Karpas-422 (cell line): Measurements from ENCODE around the gene ITPRID1. TPM values are rescaled to one million over a fixed set of nuclear protein-coding genes. Genes with fewer than 3 reads are reported as not detected.

Source experiments
- DNase-seq: peaks from one replicate; pipeline ENCODE4 v3.0.0-alpha.2; 2015
- H2AFZ ChIP-seq: fragments of 200-600 bp; sonication (generic); 2 replicates; pipeline ENCODE4 v1.6.1; 2014; ENCODE audit warnings: antibody characterized with exemption, low read length, mixed read lengths
- H3K27ac ChIP-seq: fragments of 200-600 bp; sonication (generic); 2 replicates; pipeline ENCODE4 v1.5.1; 2014; ENCODE audit warnings: mild to moderate bottlenecking, low read length, moderate library complexity
- H3K27me3 ChIP-seq: fragments of 200-600 bp; sonication (generic); 2 replicates; pipeline ENCODE4 v1.6.1; 2014; ENCODE audit warnings: low read length, mixed read lengths
- H3K36me3 ChIP-seq: fragments of 200-600 bp; sonication (generic); 2 replicates; pipeline ENCODE4 v1.6.1; 2014; ENCODE audit warnings: low read length, mixed read lengths; ENCODE audit not compliant: insufficient read depth
- H3K4me1 ChIP-seq: fragments of 200-600 bp; sonication (generic); 2 replicates; pipeline ENCODE4 v1.6.1; 2014; ENCODE audit warnings: mild to moderate bottlenecking, low read length, mixed read lengths
- H3K4me2 ChIP-seq: fragments of 200-600 bp; sonication (generic); 2 replicates; pipeline ENCODE4 v1.6.1; 2014; ENCODE audit warnings: low read length, low read depth, mild to moderate bottlenecking; ENCODE audit not compliant: poor library complexity, severe bottlenecking
- H3K4me3 ChIP-seq: fragments of 200-600 bp; sonication (generic); 2 replicates; pipeline ENCODE4 v1.5.1; 2014; ENCODE audit warnings: mild to moderate bottlenecking, antibody characterized with exemption, low read length, mixed read lengths
- H3K79me2 ChIP-seq: fragments of 200-600 bp; sonication (generic); 2 replicates; pipeline ENCODE4 v1.6.1; 2014; ENCODE audit warnings: mild to moderate bottlenecking, low read length, mixed read lengths
- H3K9ac ChIP-seq: fragments of 200-600 bp; sonication (generic); 2 replicates; pipeline ENCODE4 v1.6.0; 2014; ENCODE audit warnings: low read length
- H3K9me2 ChIP-seq: fragments of 200-600 bp; sonication (generic), shearing (Covaris generic); replicated peaks from 2 replicates; pipeline ENCODE4 v1.6.0; 2014; ENCODE audit warnings: mild to moderate bottlenecking, low read length, moderate library complexity; ENCODE audit not compliant: insufficient read depth
- H3K9me3 ChIP-seq: fragments of 300-700, 200-600 bp; sonication (generic); 2 replicates; pipeline ENCODE4 v1.6.1; 2014; ENCODE audit warnings: low read length, mixed read lengths
- H4K20me1 ChIP-seq: fragments of 200-600 bp; sonication (generic); 2 replicates; pipeline ENCODE4 v1.6.1; 2014; ENCODE audit warnings: mild to moderate bottlenecking, antibody characterized with exemption, low read length, low read depth; ENCODE audit not compliant: insufficient read depth
- total RNA-seq: library from RNA; depleted of rRNA; stranded (reverse); fragments of >200 nt; shearing (Covaris generic); gene quantifications from 2 replicates; pipeline ENCODE4 v1.2.3, GENCODE V29; 2014; ENCODE audit warnings: low replicate concordance

The ITPRID1 gene
- total RNA-seq, 1 experiment from 2014 or later = not detected

DNA sequence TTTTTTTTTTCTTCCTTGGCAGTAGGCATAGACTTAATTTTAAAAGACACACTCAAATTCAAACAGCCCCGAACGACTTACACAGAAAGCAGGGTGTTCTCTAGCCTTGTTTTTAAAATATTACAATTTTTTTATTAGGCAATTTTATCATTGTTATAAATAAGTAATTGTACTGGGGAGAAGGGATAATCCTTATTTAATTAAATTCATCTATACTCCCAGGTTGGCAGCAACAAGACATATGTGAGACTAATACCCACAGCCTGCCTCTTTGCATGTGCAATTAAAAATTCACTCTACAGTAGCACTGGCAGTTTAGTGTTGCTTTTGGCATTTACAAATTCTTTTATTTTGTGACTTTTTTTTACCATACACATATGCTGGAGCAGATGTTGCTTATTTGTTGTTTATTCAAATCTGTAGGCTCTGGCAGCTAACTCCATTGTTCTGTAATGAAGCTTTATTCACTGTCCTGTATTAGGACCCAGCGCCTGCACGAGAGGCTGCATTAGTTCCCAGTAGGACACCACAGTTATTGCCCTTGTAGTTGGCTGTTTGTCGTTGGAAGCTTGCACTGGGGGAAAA is 88.2 kb downstream of the ITPRID1 start:
- Histone ChIP-seq H3K4me3 (no peak overlapping the region), H4K20me1 (no peaks in the 10 kb centered on the region), H3K27ac (no peak overlapping the region), H2AFZ (no peak overlapping the region), H3K9me3 (no peaks in the 10 kb centered on the region), H3K9me2 (no peaks in the 10 kb centered on the region), H3K4me1 (no peaks in the 10 kb centered on the region), H3K9ac (no peak overlapping the region), H3K79me2 (no peaks in the 10 kb centered on the region), H3K4me2 (no peak overlapping the region), H3K36me3 (no peaks in the 10 kb centered on the region), H3K27me3 (no peaks in the 10 kb centered on the region; the same call in 1 of the 2 replicates)
- no peak for DNase-seq

DNA sequence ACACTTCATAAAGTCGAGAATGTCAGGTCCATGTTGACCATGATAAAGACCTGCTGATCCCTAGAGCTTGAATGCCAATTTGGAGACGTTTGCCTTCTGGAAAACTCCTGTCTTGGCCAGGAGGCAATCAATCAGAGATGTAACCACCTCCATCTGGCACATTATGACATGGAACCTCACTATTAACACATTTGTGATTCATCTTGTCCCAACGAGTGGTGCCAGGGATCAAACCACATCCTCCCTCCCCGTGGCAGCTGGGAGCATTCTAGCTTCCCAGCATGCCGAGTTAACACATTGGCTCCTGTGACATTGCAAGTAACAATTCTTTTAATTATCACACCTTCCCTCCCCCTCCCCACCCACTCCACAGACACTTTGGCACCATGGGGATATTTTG is 89.2 kb downstream of the ITPRID1 start:
- Histone ChIP-seq H3K4me3 (no peak overlapping the region), H2AFZ (no peak overlapping the region), H3K27ac (no peak overlapping the region), H4K20me1 (no peaks in the 10 kb centered on the region), H3K4me1 (no peaks in the 10 kb centered on the region), H3K9me3 (no peaks in the 10 kb centered on the region), H3K27me3 (no peaks in the 10 kb centered on the region), H3K36me3 (no peaks in the 10 kb centered on the region), H3K9me2 (no peaks in the 10 kb centered on the region), H3K79me2 (no peaks in the 10 kb centered on the region), H3K4me2 (no peak overlapping the region), H3K9ac (no peak overlapping the region)
- no peak for DNase-seq

DNA sequence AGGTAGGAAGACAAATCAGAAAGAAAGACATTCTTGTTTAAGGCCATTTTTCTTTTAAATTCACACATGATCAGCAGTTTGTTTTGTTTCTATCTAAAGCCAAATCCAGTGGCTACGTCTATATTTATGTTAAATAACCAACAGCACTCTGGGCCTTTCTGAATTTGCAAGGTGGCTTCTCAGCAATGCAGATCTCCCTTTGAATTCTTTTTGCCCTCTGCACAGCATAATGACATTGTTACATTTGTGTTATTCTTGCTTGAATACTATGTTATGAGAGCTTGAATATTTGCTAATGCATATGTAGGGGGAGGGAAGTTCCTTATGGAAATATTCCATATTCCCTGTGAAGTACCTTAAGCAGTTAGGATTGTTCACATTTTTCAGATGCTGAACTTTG is 99.7 kb downstream of the ITPRID1 start:
- Histone ChIP-seq H3K9me3 (no peaks in the 10 kb centered on the region), H4K20me1 (no peaks in the 10 kb centered on the region), H3K4me1 (no peaks in the 10 kb centered on the region), H3K27me3 (no peaks in the 10 kb centered on the region), H3K4me3 (no peak overlapping the region), H3K27ac (no peak overlapping the region), H2AFZ (no peak overlapping the region), H3K4me2 (no peak overlapping the region), H3K36me3 (no peaks in the 10 kb centered on the region), H3K9ac (no peak overlapping the region), H3K9me2 (no peaks in the 10 kb centered on the region), H3K79me2 (no peaks in the 10 kb centered on the region)
- peak; percentile 19 for DNase-seq

DNA sequence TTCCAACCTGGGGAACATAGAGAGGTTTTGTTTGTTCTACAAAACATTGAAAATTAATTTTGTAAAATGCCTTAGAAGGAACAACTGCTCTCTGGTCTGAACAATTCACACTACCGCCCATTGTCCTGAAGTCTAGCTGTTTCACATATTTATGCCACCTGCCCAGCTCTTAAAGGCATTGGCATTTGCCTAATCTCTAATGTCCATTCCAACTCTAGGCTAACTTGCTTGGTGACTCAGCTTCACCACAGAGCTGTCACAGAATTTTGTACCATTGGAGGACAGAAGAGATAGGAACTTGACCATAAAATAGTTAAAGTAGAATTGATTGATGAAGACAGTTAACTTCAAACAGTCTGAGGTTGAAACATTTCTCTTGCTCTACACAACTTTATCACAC is 119.6 kb downstream of the ITPRID1 start:
- Histone ChIP-seq H2AFZ (no peak overlapping the region), H4K20me1 (no peaks in the 10 kb centered on the region), H3K36me3 (no peaks in the 10 kb centered on the region), H3K4me2 (no peak overlapping the region), H3K4me3 (no peak overlapping the region), H3K27ac (no peak overlapping the region), H3K4me1 (no peaks in the 10 kb centered on the region), H3K9me2 (no peaks in the 10 kb centered on the region), H3K27me3 (no peaks in the 10 kb centered on the region), H3K79me2 (no peaks in the 10 kb centered on the region), H3K9ac (no peak overlapping the region), H3K9me3 (no peaks in the 10 kb centered on the region)
- DNase-seq = no peak

DNA sequence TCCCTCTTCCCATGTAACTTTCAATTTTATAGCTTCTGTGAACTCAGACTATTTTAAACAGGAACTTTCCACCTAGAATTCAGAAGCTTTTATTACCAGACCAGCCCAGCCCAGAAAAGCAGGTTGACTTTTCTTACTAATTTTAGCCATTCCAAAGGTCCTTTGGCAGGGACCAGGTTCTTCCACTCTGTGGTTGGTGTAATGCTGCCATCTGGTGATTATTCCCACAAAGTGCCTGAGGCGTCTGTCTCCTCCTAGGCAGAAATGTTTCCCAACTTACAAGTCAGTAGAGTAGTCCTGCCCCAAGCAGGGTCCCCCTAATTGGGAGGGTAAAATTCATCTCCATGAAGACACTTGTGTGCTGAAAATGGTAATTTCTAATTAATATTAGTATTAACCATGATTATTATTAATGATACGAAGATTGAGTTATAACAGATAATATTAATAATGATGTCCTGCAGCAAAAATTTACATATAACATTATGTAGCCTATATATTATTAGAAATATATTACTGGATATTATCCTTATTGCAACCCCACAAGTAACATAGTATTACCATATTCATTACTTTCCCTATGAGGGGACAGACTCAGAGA is 120.1 kb downstream of the ITPRID1 start:
- DNase-seq = peak; percentile 65
- Histone ChIP-seq H3K4me3 (no peak overlapping the region), H3K4me1 (no peaks in the 10 kb centered on the region), H3K27me3 (no peaks in the 10 kb centered on the region), H3K4me2 (no peak overlapping the region), H3K9ac (no peak overlapping the region), H3K9me3 (no peaks in the 10 kb centered on the region), H3K36me3 (no peaks in the 10 kb centered on the region), H2AFZ (no peak overlapping the region), H3K9me2 (no peaks in the 10 kb centered on the region), H3K79me2 (no peaks in the 10 kb centered on the region), H3K27ac (no peak overlapping the region), H4K20me1 (no peaks in the 10 kb centered on the region)

DNA sequence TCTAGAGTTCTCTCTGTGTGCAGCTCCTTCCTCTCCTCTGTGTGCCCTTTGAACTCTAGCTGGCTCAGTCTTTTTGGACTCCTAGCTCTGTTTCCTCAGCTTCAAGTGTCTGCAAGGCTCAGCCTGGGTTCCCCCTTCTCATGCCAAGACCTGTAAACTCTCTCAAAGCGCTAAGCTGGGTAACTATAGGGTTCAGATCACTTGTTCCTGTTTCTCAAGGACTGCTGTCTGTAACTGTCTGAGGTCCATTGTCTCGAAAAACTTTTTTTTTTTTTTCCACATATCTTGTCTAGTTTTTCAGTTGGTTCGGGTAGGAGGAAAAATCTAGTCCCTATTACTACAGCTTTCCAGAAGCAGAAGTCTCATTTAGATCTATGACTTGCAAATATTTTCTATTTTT is 126.5 kb downstream of the ITPRID1 start:
- Histone ChIP-seq H3K9ac (no peak overlapping the region), H3K4me3 (no peak overlapping the region), H3K4me2 (no peak overlapping the region), H3K36me3 (no peaks in the 10 kb centered on the region), H3K27me3 (no peaks in the 10 kb centered on the region), H2AFZ (no peak overlapping the region), H4K20me1 (no peaks in the 10 kb centered on the region), H3K9me2 (no peaks in the 10 kb centered on the region), H3K27ac (no peak overlapping the region), H3K9me3 (no peaks in the 10 kb centered on the region), H3K4me1 (no peaks in the 10 kb centered on the region), H3K79me2 (no peaks in the 10 kb centered on the region)
- DNase-seq = no peak

DNA sequence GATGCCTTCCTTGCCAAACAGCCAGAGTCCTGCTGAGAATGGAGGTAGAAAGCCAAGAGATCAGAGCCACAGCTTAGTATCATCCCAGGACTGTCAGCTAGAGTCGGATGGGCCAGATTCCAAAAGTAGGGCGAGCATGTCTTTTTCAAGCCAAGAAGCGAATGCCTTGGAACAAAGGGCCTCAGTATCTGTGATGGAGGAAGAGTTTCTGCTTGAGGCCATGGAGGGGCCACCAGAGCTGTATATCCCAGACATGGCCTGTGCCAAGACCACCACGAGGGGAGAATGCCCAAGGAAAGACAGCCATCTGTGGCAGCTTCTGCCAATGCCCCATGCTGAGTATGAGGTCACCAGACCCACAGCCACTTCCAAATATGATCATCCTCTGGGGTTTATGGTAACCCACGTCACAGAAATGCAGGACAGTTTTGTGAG is 128.8 kb downstream of the ITPRID1 start:
- H3K36me3 ChIP-seq = no peaks in the 10 kb centered on the region
- no peaks in the 10 kb centered on the region for H3K27me3 ChIP-seq

DNA sequence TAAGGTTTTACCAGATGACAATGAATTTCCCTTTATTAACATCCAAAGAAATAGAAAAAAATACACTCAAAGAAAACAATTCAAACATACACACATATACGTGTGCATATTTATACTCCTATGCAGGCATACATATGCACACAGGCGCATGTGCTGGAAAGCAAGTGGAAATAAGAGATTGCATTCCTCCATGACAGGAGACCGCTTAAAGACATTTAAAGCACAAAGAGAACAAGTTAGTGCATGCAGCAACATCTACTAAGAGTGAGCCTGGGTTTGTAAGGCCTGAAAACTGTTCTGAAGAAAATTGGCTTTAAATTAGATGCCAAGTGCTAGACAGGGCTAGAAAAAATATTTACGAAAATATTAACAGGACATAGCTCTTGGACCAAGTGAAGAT is 133.1 kb downstream of the ITPRID1 start:
- Histone ChIP-seq H3K27ac (no peak overlapping the region), H3K36me3 (no peaks in the 10 kb centered on the region), H4K20me1 (no peaks in the 10 kb centered on the region), H3K9me3 (no peaks in the 10 kb centered on the region), H3K4me1 (no peaks in the 10 kb centered on the region), H3K27me3 (no peaks in the 10 kb centered on the region), H3K79me2 (no peaks in the 10 kb centered on the region), H3K4me2 (no peak overlapping the region), H3K4me3 (no peak overlapping the region), H3K9ac (no peak overlapping the region), H2AFZ (no peak overlapping the region), H3K9me2 (no peaks in the 10 kb centered on the region)
- DNase-seq = no peak

More for the DNA sequence above, 128.8 kb downstream of the ITPRID1 start:
- H3K79me2 ChIP-seq = no peaks in the 10 kb centered on the region
- H2AFZ ChIP-seq = no peak overlapping the region
- H3K4me2 ChIP-seq = no peak overlapping the region
- no peaks in the 10 kb centered on the region for H3K9me3 ChIP-seq
- H3K9ac ChIP-seq = no peak overlapping the region
- no peaks in the 10 kb centered on the region for H3K4me1 ChIP-seq
- H3K4me3 ChIP-seq = no peak overlapping the region
- no peaks in the 10 kb centered on the region for H4K20me1 ChIP-seq
- DNase-seq = no peak
- no peaks in the 10 kb centered on the region for H3K9me2 ChIP-seq
- H3K27ac ChIP-seq = no peak overlapping the region
